ENCODE results near the gene CBFA2T3.

CBFA2T3 gene

DNA sequence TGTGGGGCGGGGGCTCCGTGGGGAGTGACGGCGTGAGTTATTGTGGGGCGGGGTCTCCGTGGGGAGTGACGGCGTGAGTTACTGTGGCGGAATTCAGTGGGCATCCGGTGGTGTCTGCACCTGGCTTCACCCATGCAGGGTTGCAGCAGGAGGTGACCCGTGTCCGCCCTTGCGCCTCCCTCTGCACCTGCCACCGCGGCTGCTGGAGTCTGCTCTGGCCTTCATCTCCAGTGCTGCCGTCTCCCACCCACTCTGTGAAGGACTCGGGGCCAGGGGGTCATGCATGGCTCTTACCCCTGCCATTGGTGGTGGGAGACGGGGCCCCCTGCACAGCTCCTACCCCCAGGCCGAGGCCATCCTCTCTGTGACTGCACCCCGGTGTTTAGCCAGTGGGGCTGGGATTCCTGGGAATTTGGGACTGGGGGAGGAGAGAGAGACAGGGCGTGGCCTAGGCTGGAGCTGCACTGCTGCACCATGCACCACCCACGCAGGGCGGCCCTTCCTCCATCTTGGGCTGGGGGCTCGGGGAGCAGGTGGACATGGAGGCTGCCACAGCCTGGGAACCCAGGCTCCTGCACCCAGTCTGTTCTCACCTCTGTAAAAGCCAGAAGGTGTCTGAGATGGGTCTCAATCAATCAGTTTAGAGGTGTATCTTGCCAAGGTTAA, 109.3 kb downstream of the CBFA2T3 start:
- TF ChIP-seq ZFX (IDR thresholded peaks at IDR 0.05), result no peak
- TF ChIP-seq, protein P1, sequence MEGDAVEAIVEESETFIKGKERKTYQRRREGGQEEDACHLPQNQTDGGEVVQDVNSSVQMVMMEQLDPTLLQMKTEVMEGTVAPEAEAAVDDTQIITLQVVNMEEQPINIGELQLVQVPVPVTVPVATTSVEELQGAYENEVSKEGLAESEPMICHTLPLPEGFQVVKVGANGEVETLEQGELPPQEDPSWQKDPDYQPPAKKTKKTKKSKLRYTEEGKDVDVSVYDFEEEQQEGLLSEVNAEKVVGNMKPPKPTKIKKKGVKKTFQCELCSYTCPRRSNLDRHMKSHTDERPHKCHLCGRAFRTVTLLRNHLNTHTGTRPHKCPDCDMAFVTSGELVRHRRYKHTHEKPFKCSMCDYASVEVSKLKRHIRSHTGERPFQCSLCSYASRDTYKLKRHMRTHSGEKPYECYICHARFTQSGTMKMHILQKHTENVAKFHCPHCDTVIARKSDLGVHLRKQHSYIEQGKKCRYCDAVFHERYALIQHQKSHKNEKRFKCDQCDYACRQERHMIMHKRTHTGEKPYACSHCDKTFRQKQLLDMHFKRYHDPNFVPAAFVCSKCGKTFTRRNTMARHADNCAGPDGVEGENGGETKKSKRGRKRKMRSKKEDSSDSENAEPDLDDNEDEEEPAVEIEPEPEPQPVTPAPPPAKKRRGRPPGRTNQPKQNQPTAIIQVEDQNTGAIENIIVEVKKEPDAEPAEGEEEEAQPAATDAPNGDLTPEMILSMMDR (conservative IDR thresholded peaks at IDR 0.05), result no peak
- H3K27ac ChIP-seq, result no peak overlapping the region

DNA sequence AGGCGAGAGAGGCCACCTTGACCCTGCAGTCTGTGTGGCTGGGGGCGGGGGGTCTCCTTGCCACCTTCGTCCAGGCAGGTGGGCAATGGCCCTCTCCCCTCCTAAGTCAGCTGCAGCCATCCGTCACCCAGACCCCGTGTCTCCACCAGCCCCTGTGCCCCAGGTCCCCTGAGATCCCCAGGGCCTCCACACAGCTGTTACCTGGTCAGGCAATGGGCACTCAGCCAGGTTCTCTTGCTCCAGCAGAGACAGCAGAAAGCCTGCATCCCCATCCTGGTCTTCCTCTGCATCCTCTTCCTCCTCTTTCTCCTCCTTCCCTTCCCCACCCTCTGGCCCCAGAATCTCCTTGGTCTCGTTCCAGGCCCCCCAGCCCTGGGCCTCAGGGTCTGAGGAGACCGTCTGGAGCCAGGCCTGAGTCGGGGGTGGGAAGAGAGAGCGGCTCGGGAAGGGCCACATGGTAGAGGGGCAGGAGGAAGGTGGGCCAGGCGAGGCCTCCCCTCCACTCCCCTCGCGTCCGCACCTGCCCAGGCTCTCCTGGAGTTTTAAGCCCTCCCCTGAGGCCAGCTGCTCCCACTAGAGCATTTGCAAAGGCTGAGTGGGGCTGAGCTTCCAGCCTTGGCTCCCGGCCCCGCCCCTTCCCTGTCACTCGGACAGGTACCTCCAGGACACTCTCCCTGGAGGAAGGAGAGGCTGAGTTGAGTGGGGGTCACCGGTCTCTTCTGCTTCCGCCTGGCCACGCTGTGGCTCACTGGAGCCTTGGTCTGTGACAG, 110.7 kb downstream of the CBFA2T3 start, which contains the start of gene PABPN1L:
Gene PABPN1L, minus strand, starts transcription at position 510 of the 770 bp plus-strand sequence. Its CDS starts 54 bp downstream, at position 456.
- no peak within 1 kb of the TSS for H3K27ac ChIP-seq
- no peak for TF ChIP-seq ZFX (IDR thresholded peaks at IDR 0.05)
- TF ChIP-seq, protein P1 (conservative IDR thresholded peaks at IDR 0.05), result no peak

- TF ChIP-seq, protein P1 (conservative IDR thresholded peaks at IDR 0.05), result no peak
- TF ChIP-seq ZFX (IDR thresholded peaks at IDR 0.05), result no peak
- no peak overlapping the region for H3K27ac ChIP-seq
Measured at GRCh38 chr16:88865742-88866141, 111.3 kb downstream of the CBFA2T3 start.

DNA sequence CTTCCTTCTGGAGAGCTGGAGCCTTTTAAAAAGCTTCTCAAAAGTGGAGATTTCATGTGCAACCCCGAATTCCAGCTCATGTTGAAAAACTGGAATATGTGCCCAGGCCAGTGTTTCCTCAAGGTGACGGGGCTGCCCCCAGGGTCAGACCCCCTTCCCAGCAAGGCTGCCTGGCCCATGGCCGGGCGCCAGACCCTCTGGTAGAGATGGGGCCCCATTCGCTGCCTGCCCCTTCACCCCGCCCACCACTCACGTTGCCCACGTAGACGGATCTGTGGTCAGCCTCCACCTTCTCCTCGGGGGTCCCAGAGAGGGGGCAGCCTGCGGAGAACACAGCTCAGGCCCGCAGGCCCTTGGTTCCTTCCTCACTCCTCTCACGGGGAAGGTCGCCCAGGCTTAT, 111.7 kb downstream of the CBFA2T3 start:
- H3K27ac ChIP-seq, result no peak overlapping the region
- TF ChIP-seq, protein P1 (conservative IDR thresholded peaks at IDR 0.05), result no peak
- TF ChIP-seq ZFX (IDR thresholded peaks at IDR 0.05), result no peak

DNA sequence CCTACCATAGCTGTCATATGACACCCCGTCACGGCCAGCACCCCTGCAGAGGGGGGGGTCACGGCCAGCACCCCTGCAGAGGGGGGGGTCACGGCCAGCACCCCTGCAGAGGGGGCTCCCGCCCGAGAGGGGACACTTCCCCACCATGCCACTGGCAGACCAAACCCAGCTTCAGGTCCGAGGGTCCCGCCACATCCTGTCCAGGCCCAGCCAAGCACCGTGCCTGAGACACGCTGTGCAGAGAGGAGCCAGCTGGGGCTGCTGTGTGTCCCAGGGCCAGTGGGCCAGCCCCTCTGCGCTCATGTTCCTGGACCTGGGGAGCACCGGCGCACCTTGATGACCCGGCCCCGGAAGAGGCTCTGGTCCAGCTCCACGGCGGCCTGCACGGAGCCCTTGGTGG, 112.5 kb downstream of the CBFA2T3 start:
- TF ChIP-seq ZFX (IDR thresholded peaks at IDR 0.05), result no peak
- TF ChIP-seq, protein P1 (conservative IDR thresholded peaks at IDR 0.05), result no peak
- no peak overlapping the region for H3K27ac ChIP-seq

GRCh38 chr16:88864099-88864498, 112.9 kb downstream of the CBFA2T3 start:
- no peak overlapping the region for H3K27ac ChIP-seq
- no peak for TF ChIP-seq ZFX (IDR thresholded peaks at IDR 0.05)
- TF ChIP-seq, protein P1 (conservative IDR thresholded peaks at IDR 0.05), result no peak

DNA sequence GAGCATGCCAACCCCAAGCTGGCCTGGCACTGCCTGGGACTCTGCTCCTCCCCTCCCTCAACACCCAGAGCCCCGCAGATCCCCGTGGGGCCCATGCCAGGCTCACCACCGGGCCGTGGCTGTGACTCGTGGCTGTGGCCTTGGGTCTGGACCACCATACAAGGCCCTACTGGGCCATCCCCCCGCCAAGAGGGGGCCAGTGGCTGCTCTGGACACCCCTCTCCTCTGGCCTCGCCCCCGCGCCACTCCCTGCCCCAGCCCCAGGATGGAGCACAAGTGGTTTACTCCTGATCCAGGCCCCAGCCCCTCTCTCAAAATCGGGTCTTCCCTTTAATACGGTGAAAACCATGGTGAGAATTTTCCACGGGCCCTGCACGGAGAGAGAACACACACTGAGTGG, 113.6 kb downstream of the CBFA2T3 start:
- no peak overlapping the region for H3K27ac ChIP-seq
- TF ChIP-seq, protein P1 (conservative IDR thresholded peaks at IDR 0.05), result no peak
- TF ChIP-seq ZFX (IDR thresholded peaks at IDR 0.05), result no peak
